Measurements from ENCODE around the gene WNT6. TPM values are rescaled to one million over a fixed set of nuclear protein-coding genes. Genes with fewer than 3 reads are reported as not detected.

Gene WNT6
- total RNA-seq, 1 donor from 2014 or later = 2.6 TPM

DNA sequence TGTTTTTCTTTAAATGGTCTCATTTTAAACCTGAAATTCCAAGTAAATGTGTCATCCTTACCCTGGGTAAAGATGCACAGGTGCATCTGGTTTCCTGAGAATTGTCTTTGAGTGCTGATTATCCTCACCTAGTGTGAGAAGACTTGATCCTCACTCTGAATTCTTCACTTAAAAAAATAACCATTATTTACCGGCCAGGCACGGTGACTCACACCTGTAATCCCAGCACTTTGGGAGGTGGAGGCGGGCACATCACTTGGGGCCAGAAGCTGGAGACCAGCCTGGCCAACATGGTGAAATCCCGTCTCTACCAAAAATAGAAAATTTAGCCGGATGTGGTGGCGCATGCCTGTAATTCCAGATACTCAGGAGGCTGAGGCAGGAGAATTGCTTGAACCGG is 9.9 kb upstream of the WNT6 start:
- Histone ChIP-seq H3K4me1 (ENCODE audit: insufficient read depth, low read length) (peaks cover 5% of the 10 kb centered on the region), H4K20me1 (ENCODE audit: insufficient read depth, low read length) (no peaks in the 10 kb centered on the region), H3K27me3 (ENCODE audit: insufficient read depth, low read length) (peaks cover 22% of the 10 kb centered on the region), H3K9ac (ENCODE audit: low read length) (no peak overlapping the region), H3K9me3 (ENCODE audit: insufficient read depth, low read depth, low read length) (no peaks in the 10 kb centered on the region), H3K4me2 (ENCODE audit: low read length) (no peak overlapping the region), H3K4me3 (ENCODE audit: insufficient read depth, low read depth, low read length) (no peak overlapping the region), H3K27ac (ENCODE audit: low read depth, low read length) (no peak overlapping the region), H2AFZ (ENCODE audit: low read depth, low read length) (no peak overlapping the region), H3K36me3 (ENCODE audit: insufficient read depth, low read length) (no peaks in the 10 kb centered on the region), H3K79me2 (ENCODE audit: insufficient read depth, low read length) (no peaks in the 10 kb centered on the region)
- TF ChIP-seq, protein P1, sequence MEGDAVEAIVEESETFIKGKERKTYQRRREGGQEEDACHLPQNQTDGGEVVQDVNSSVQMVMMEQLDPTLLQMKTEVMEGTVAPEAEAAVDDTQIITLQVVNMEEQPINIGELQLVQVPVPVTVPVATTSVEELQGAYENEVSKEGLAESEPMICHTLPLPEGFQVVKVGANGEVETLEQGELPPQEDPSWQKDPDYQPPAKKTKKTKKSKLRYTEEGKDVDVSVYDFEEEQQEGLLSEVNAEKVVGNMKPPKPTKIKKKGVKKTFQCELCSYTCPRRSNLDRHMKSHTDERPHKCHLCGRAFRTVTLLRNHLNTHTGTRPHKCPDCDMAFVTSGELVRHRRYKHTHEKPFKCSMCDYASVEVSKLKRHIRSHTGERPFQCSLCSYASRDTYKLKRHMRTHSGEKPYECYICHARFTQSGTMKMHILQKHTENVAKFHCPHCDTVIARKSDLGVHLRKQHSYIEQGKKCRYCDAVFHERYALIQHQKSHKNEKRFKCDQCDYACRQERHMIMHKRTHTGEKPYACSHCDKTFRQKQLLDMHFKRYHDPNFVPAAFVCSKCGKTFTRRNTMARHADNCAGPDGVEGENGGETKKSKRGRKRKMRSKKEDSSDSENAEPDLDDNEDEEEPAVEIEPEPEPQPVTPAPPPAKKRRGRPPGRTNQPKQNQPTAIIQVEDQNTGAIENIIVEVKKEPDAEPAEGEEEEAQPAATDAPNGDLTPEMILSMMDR (IDR thresholded peaks at IDR 0.05; ENCODE audit: insufficient read depth, low read depth, low read length) = no peak
- TF ChIP-seq EZH2 (IDR thresholded peaks at IDR 0.05; ENCODE audit: insufficient read depth, low read length) = no peak
- Mint-ChIP-seq H3K4me3 (ENCODE audit: unreplicated experiment) (no peak overlapping the region), H3K9me3 (ENCODE audit: unreplicated experiment) (peaks cover 14% of the 10 kb centered on the region), H3K27me3 (ENCODE audit: low read depth, unreplicated experiment) (peaks cover 30% of the 10 kb centered on the region), H3K27ac (ENCODE audit: unreplicated experiment) (no peak overlapping the region), H3K36me3 (ENCODE audit: low read depth, unreplicated experiment) (no peaks in the 10 kb centered on the region), H3K4me1 (ENCODE audit: low read depth, unreplicated experiment) (peaks cover 12% of the 10 kb centered on the region)
- no peak for FAIRE-seq
- DNase-seq (ENCODE audit: low read depth) = no peak

DNA sequence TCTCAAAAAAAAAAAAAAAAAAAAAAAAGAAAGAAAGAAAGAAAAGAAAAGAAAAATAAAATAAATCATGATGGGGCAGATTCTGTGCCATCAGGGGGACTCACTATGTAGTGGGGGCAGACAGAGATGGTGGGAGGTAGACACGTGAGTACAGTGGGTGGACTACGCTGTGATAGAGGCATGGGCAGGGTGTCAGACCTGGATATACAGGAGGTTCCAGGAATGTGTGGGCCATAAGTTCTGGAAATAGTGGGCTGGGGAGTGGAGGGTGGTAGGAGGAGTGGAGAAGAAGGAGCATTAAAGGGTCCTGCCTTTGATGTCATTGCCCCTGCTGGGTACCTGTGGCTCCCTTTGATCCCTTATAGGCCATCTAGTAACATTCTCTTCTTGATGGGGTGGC is 8.8 kb upstream of the WNT6 start:
- FAIRE-seq = no peak
- Mint-ChIP-seq H3K36me3 (ENCODE audit: low read depth, unreplicated experiment) (peaks cover under 1% of the 10 kb centered on the region), H3K9me3 (ENCODE audit: unreplicated experiment) (peaks cover 9% of the 10 kb centered on the region), H3K27me3 (ENCODE audit: low read depth, unreplicated experiment) (peaks cover 40% of the 10 kb centered on the region), H3K4me3 (ENCODE audit: unreplicated experiment) (no peak overlapping the region), H3K27ac (ENCODE audit: unreplicated experiment) (no peak overlapping the region), H3K4me1 (ENCODE audit: low read depth, unreplicated experiment) (peaks cover 12% of the 10 kb centered on the region)
- Histone ChIP-seq H2AFZ (ENCODE audit: low read depth, low read length) (no peak overlapping the region), H3K9ac (ENCODE audit: low read length) (no peak overlapping the region), H3K36me3 (ENCODE audit: insufficient read depth, low read length) (no peaks in the 10 kb centered on the region), H3K27ac (ENCODE audit: low read depth, low read length) (no peak overlapping the region), H3K79me2 (ENCODE audit: insufficient read depth, low read length) (no peaks in the 10 kb centered on the region), H3K9me3 (ENCODE audit: insufficient read depth, low read depth, low read length) (no peaks in the 10 kb centered on the region), H3K4me2 (ENCODE audit: low read length) (no peak overlapping the region), H3K4me1 (ENCODE audit: insufficient read depth, low read length) (peaks cover 5% of the 10 kb centered on the region), H3K27me3 (ENCODE audit: insufficient read depth, low read length) (peaks cover 32% of the 10 kb centered on the region), H3K4me3 (ENCODE audit: insufficient read depth, low read depth, low read length) (no peak overlapping the region), H4K20me1 (ENCODE audit: insufficient read depth, low read length) (no peaks in the 10 kb centered on the region)
- no peak for DNase-seq (ENCODE audit: low read depth)
- TF ChIP-seq, protein P1 (IDR thresholded peaks at IDR 0.05; ENCODE audit: insufficient read depth, low read depth, low read length) = no peak
- no peak for TF ChIP-seq EZH2 (IDR thresholded peaks at IDR 0.05; ENCODE audit: insufficient read depth, low read length)

DNA sequence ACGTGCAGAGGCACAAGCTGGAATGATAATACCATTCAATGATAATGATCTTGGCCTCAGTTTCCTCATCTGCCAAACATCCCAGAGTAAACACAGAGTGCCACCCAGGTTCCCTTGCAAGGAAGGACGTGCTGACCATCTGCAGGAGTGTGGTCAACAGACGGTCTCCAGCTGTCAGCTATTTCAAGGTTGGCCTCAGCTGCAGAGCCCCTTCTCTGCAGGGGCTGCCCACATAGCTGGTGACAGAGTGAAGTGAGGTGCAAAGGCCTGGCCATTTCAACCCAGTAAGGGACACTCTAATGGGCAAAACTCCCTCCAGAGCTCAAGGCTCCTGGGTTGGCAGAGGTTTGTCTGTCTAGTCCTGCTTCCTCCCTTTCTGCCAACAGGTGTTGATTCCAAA is 8.3 kb upstream of the WNT6 start:
- Histone ChIP-seq H3K79me2 (ENCODE audit: insufficient read depth, low read length) (no peaks in the 10 kb centered on the region), H3K4me3 (ENCODE audit: insufficient read depth, low read depth, low read length) (no peak overlapping the region), H3K9ac (ENCODE audit: low read length) (no peak overlapping the region), H3K4me1 (ENCODE audit: insufficient read depth, low read length) (peaks cover 5% of the 10 kb centered on the region), H2AFZ (ENCODE audit: low read depth, low read length) (no peak overlapping the region), H3K4me2 (ENCODE audit: low read length) (no peak overlapping the region), H3K27ac (ENCODE audit: low read depth, low read length) (no peak overlapping the region), H4K20me1 (ENCODE audit: insufficient read depth, low read length) (no peaks in the 10 kb centered on the region), H3K36me3 (ENCODE audit: insufficient read depth, low read length) (no peaks in the 10 kb centered on the region), H3K9me3 (ENCODE audit: insufficient read depth, low read depth, low read length) (no peaks in the 10 kb centered on the region), H3K27me3 (ENCODE audit: insufficient read depth, low read length) (peaks cover 37% of the 10 kb centered on the region)
- Mint-ChIP-seq H3K9me3 (ENCODE audit: unreplicated experiment) (peaks cover 9% of the 10 kb centered on the region), H3K27me3 (ENCODE audit: low read depth, unreplicated experiment) (peaks cover 45% of the 10 kb centered on the region), H3K36me3 (ENCODE audit: low read depth, unreplicated experiment) (peaks cover 4% of the 10 kb centered on the region), H3K27ac (ENCODE audit: unreplicated experiment) (no peak overlapping the region), H3K4me3 (ENCODE audit: unreplicated experiment) (no peak overlapping the region), H3K4me1 (ENCODE audit: low read depth, unreplicated experiment) (peaks cover 14% of the 10 kb centered on the region)
- TF ChIP-seq, protein P1 (IDR thresholded peaks at IDR 0.05; ENCODE audit: insufficient read depth, low read depth, low read length) = no peak
- no peak for TF ChIP-seq EZH2 (IDR thresholded peaks at IDR 0.05; ENCODE audit: insufficient read depth, low read length)
- FAIRE-seq (no peak), DNase-seq (ENCODE audit: low read depth) (no peak)
